Adrenal gland (tissue), 12 donors: ENCODE data around the gene RPL39L. TPM values are rescaled to one million over a fixed set of nuclear protein-coding genes. Genes with fewer than 3 reads are reported as not detected.

Experiments
- DNase-seq, 7 donors: peaks; one replicate each; pipeline ENCODE4 v3.0.0-alpha.2; 2019 to 2020
- H3K27ac ChIP-seq, 5 donors: fragments of 200-600 bp; sonication (generic) in 4 of 5; 1 replicate in 3 of 5; 2 replicates in 2 of 5; pipeline versions ENCODE4 v1.5.1 to v1.8.0; 2016 to 2020; ENCODE audit warnings: mild to moderate bottlenecking in 1 of 5
- H3K27me3 ChIP-seq: fragments of 200-600 bp; 2 replicates; pipeline ENCODE4 v1.8.0; 2021
- H3K36me3 ChIP-seq, 2 donors: fragments of 200-600 bp; replicated peaks in 1 of 2; 1 replicate in 1 of 2; 2 replicates in 1 of 2; pipeline versions ENCODE4 v1.5.1 to v1.8.0; 2018 to 2022
- H3K4me1 ChIP-seq, 2 donors: fragments of 200-600 bp; replicated peaks in 1 of 2; 1 replicate in 1 of 2; 2 replicates in 1 of 2; pipeline versions ENCODE4 v1.5.1 to v1.8.0; 2018 to 2021
- H3K4me3 ChIP-seq, 4 donors: fragments of 200-600 bp; sonication (generic) in 3 of 4; one replicate each; pipeline ENCODE4 v1.5.1; 2016 to 2018
- H3K9me3 ChIP-seq, 3 donors: fragments of 200-600 bp; sonication (generic) in 1 of 3; replicated peaks in 1 of 3; 1 replicate in 2 of 3; 2 replicates in 1 of 3; pipeline versions ENCODE4 v1.5.1 to v1.8.0; 2016 to 2021
- POLR2A ChIP-seq, 2 donors: fragments of 450-650 bp; IDR thresholded peaks; one replicate each; pipeline ENCODE4 v1.6.1; 2017; ENCODE audit warnings: antibody characterized with exemption in 2 of 2, mild to moderate bottlenecking in 2 of 2, moderate library complexity in 1 of 2
- WGBS, 4 donors: extraction: QIAGEN DNeasy Blood & Tissue Kit in 2 of 4; methylation state at CpG; one replicate each; pipeline versions ENCODE4 v1.1.5 to v1.1.7; 2013 to 2017; 5-methylcytosine and 5-hydroxymethylcytosine counted together
- intact Hi-C, 2 donors: fragments of 100-400 bp; cut with DNase I; formaldehyde crosslinking; loops; one replicate each; pipeline versions ENCODE4 v1.14.1 to v1.15.0; 2022 to 2023
- polyA plus RNA-seq, 3 donors: library from polyadenylated mRNA; stranded (reverse); fragments of 200-250 nt in 2 of 3; fragments of 350-450 nt in 1 of 3; fragmentation: Illumina TruSeq in 1 of 3; extraction: RNeasy Lipid Tissue Mini Kit (QIAGEN cat#74804) in 1 of 3; gene quantifications; one replicate each; pipeline ENCODE4 v1.2.3, GENCODE V29; 2013 to 2014
- total RNA-seq, 9 donors: library from RNA; depleted of rRNA in 4 of 9; stranded (reverse); fragments of >200 nt in 4 of 9; fragments of 120-200 nt in 1 of 9; fragmentation: NEBNext Ultra II Directional in 1 of 9; extraction: Animal tissue kit (Norgen Biotek cat#: 25700) in 1 of 9; gene quantifications; one replicate each; pipeline versions ENCODE4 v1.1.0 to v1.2.4, GENCODE V29; 2013 to 2023
- TF ChIP-seq, protein P1 (sequence below), 6 experiments: fragments of 450-650 bp in 4 of 6; fragments of 200-600 bp in 2 of 6; sonication (generic) in 1 of 6; IDR thresholded peaks; 1 replicate in 5 of 6; 2 replicates in 1 of 6; pipeline versions ENCODE4 v1.5.1 to v1.8.0; 2016 to 2021; ENCODE audit warnings: antibody characterized with exemption in 6 of 6, mild to moderate bottlenecking in 2 of 6, moderate library complexity in 1 of 6
- donor health status: healthy with polysubstance abuse.
- donor health status: Bipolar disorder and iron deficiency.
- donor health status: DM: yes; HTN: yes; CAD: no.
- donor health status: DM: no; HTN: no; CAD: no.
- donor health status: DM: no; HTN: no; CAD: no.
- donor health status: DM: yes; HTN: yes; CAD: no.

Gene RPL39L
- total and polyA plus RNA-seq, 12 donors, result 1.5 to 17.9 (median 3.1) TPM

GRCh38 chr3:187082758-187083375 is 56.4 kb downstream of the RPL39L start:
- WGBS, 4 donors, result 82 to 90% (median 86%) methylated on average over 6 of the region's 6 CpGs
- Histone ChIP-seq H3K4me1 (no peaks in the 10 kb centered on the region), H3K27me3 (no peaks in the 10 kb centered on the region), H3K4me3 (no peak overlapping the region), H3K27ac (peak overlapping the region in 1 of 5 donors; percentile 63), H3K36me3 (no peaks in the 10 kb centered on the region), H3K9me3 (peaks cover 0 to 4% (median 0%) of the 10 kb centered on the region in 3 donors)
- DNase-seq, result peak in 3 of 7 donors; percentile 13 to 29 (median 20)
- TF ChIP-seq, protein P1, sequence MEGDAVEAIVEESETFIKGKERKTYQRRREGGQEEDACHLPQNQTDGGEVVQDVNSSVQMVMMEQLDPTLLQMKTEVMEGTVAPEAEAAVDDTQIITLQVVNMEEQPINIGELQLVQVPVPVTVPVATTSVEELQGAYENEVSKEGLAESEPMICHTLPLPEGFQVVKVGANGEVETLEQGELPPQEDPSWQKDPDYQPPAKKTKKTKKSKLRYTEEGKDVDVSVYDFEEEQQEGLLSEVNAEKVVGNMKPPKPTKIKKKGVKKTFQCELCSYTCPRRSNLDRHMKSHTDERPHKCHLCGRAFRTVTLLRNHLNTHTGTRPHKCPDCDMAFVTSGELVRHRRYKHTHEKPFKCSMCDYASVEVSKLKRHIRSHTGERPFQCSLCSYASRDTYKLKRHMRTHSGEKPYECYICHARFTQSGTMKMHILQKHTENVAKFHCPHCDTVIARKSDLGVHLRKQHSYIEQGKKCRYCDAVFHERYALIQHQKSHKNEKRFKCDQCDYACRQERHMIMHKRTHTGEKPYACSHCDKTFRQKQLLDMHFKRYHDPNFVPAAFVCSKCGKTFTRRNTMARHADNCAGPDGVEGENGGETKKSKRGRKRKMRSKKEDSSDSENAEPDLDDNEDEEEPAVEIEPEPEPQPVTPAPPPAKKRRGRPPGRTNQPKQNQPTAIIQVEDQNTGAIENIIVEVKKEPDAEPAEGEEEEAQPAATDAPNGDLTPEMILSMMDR (IDR thresholded peaks at IDR 0.05), result no peak
- no peak for TF ChIP-seq POLR2A (IDR thresholded peaks at IDR 0.05)
- intact Hi-C loops, result no loop called here

DNA sequence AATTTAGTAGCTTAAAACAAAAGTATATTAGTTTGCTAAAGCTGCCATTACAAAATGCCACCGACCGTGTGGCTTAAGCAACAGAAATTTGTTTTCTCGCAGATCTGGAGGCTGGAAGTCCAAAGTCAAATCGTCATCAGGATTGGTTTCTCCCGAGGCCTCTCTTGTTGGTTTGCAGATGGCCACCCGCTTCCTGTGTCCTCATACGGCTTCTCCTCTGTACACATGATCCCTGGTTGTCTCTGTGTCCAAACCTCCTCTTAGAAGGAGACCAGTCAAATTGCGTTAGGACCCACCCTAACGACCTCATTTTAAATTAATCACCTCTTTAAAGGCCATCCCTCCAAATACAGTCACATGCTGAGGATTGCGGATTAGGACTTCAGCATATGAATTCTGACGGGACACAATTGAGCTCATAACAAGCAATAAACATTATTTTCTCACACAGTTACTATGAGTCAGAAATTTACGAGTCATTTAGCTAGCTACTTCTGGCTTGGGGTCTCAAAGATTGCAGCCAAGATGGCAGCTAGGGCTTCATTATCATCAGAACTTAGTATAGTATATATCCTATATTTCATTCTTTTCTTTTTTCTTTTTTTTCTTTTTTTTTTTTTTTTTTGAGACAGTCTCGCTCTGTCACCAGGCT is 58.4 kb downstream of the RPL39L start:
- TF ChIP-seq, protein P1 (IDR thresholded peaks at IDR 0.05), result no peak
- no peak for TF ChIP-seq POLR2A (IDR thresholded peaks at IDR 0.05)
- WGBS, 4 donors, result 86 to 91% (median 88%) methylated on average over 13 of the region's 13 CpGs
- intact Hi-C loops, result no loop called here

GRCh38 chr3:187079090-187080022 is 59.9 kb downstream of the RPL39L start:
- Histone ChIP-seq H3K9me3 (no peaks in the 10 kb centered on the region), H3K4me1 (no peaks in the 10 kb centered on the region), H3K27me3 (no peaks in the 10 kb centered on the region), H3K27ac (no peak overlapping the region), H3K36me3 (peaks cover 0 to 3% of the 10 kb centered on the region in 2 donors), H3K4me3 (no peak overlapping the region)
- TF ChIP-seq POLR2A (IDR thresholded peaks at IDR 0.05), result no peak
- TF ChIP-seq, protein P1 (IDR thresholded peaks at IDR 0.05), result no peak
- DNase-seq, result no peak
- 76 to 84% (median 81%) methylated on average over 8 of the region's 8 CpGs for WGBS, 4 donors
- intact Hi-C loops, result no loop called here

More for the DNA sequence above, 58.4 kb downstream of the RPL39L start:
- no peaks in the 10 kb centered on the region for H3K9me3 ChIP-seq
- H3K27me3 ChIP-seq, result no peaks in the 10 kb centered on the region
- no peak overlapping the region for H3K4me3 ChIP-seq
- DNase-seq, result no peak
- no peaks in the 10 kb centered on the region for H3K36me3 ChIP-seq
- H3K4me1 ChIP-seq, result no peaks in the 10 kb centered on the region
- no peak overlapping the region for H3K27ac ChIP-seq

DNA sequence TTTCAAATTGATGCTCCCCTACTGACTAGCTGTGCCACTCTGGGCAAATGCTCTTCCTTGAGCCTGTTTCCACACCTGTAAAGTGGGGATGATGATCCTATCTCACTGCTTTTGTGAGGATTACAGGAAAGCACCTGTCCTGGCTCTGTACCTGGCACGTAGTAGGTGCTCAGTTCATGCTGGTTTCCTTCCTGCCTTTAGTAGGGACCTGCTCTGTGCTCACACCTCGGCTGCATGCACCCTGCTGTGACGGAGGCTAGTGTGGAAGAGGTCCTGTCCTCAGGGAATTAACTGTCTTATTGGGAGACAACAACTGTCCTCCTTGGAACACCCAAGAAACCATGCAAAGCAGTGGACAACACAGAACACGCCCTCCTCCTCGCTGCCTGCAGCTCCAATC is 61.8 kb downstream of the RPL39L start:
- Histone ChIP-seq H3K4me3 (no peak overlapping the region), H3K36me3 (peaks cover 0 to 3% of the 10 kb centered on the region in 2 donors), H3K4me1 (no peaks in the 10 kb centered on the region), H3K27me3 (no peaks in the 10 kb centered on the region), H3K9me3 (no peaks in the 10 kb centered on the region), H3K27ac (no peak overlapping the region)
- DNase-seq, result no peak
- intact Hi-C loops, result no loop called here
- TF ChIP-seq POLR2A (IDR thresholded peaks at IDR 0.05), result no peak
- TF ChIP-seq, protein P1 (IDR thresholded peaks at IDR 0.05), result no peak
- 83 to 93% (median 89%) methylated on average over 2 to 5 of the region's 5 CpGs for WGBS, 4 donors
